ENCODE data around the gene MRLN.

Gene MRLN

DNA sequence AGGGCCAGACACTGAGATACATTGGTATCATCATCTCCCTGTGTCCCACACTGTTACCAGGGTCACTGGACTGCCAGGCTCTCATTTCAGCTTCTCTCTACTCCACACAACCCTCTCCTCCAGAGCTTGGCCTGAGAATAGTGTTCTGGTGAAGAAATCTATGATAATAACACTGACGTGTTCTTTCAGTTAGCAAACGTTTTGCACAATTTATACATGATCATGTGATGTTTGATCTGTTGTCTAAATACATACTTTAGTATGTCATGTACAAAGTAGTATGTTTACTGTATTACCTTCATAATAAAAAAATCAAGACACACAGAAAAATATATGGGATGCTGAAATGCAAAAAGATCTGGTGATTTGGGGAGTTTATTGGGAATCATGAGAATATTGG is 48.6 kb downstream of the MRLN start:
- no peaks in the 10 kb centered on the region for H3K36me3 Mint-ChIP-seq (ENCODE audit: low read depth)
- H3K4me3 Mint-ChIP-seq: no peak overlapping the region
- no peaks in the 10 kb centered on the region for H3K4me1 Mint-ChIP-seq
- peaks cover 36% of the 10 kb centered on the region for H3K27me3 Mint-ChIP-seq
- no peak for DNase-seq
- no peak overlapping the region for H3K27ac Mint-ChIP-seq
- H3K9me3 Mint-ChIP-seq: no peaks in the 10 kb centered on the region
- ATAC-seq: no peak

GRCh38 chr10:59702347-59702746 is 50.9 kb downstream of the MRLN start:
- H3K4me3 Mint-ChIP-seq: no peak overlapping the region
- no peak overlapping the region for H3K27ac Mint-ChIP-seq
- no peak for ATAC-seq
- H3K9me3 Mint-ChIP-seq: no peaks in the 10 kb centered on the region
- no peak for DNase-seq
- no peaks in the 10 kb centered on the region for H3K36me3 Mint-ChIP-seq (ENCODE audit: low read depth)
- H3K4me1 Mint-ChIP-seq: no peaks in the 10 kb centered on the region
- peaks cover 24% of the 10 kb centered on the region for H3K27me3 Mint-ChIP-seq

- Mint-ChIP-seq H3K27ac (no peak overlapping the region), H3K27me3 (peaks cover 18% of the 10 kb centered on the region), H3K4me1 (no peaks in the 10 kb centered on the region), H3K9me3 (no peaks in the 10 kb centered on the region), H3K36me3 (ENCODE audit: low read depth) (no peaks in the 10 kb centered on the region), H3K4me3 (no peak overlapping the region)
- no peak for ATAC-seq
- DNase-seq: no peak
These were observed 52.5 kb downstream of the MRLN start for GRCh38 chr10:59700709-59701108.

GRCh38 chr10:59698326-59698725 is 54.9 kb downstream of the MRLN start:
- no peak overlapping the region for H3K4me3 Mint-ChIP-seq
- H3K36me3 Mint-ChIP-seq (ENCODE audit: low read depth): no peaks in the 10 kb centered on the region
- peaks cover 3% of the 10 kb centered on the region for H3K9me3 Mint-ChIP-seq
- ATAC-seq (no peak), DNase-seq (no peak)
- H3K4me1 Mint-ChIP-seq: no peaks in the 10 kb centered on the region
- H3K27ac Mint-ChIP-seq: no peak overlapping the region
- peaks cover 14% of the 10 kb centered on the region for H3K27me3 Mint-ChIP-seq

DNA sequence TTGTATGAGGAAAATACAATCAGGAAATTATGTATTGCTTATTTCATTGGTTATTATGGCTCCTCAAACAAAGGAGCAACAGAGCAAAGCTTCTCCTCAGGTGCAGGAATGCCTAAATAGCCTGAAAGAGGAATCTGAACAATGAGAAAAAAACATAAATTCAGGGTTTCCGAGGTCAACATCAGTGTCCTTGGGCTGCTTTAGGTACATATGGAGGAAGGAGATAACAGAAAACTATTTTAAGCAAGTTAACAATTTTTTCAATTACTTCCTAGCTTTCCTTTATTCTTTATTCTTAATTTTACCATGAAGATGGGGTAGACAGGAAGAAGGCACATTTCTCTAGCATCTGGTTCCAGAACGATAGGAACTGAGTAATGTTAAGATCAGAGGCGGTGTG is 57.6 kb downstream of the MRLN start:
- Mint-ChIP-seq H3K9me3 (peaks cover 3% of the 10 kb centered on the region), H3K27ac (no peak overlapping the region)
- DNase-seq: no peak

DNA sequence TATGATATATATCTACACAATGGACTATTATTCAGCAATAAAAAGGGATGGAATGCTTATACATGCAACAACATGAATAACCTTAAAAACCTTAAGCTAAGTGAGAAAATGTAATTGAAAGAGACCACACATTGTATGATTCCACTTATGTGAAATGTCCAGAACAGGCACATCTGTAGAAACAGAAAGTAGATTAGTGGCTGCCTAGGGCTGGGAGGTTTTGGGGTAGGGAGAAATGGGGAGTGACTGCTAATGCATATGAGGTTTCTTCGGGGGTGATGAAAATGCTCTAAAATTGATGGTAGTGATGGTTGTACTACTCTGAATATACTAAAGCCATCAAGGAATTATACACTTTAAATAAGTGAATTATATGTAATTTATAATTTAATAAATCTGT is 58.3 kb downstream of the MRLN start:
- Mint-ChIP-seq H3K36me3 (ENCODE audit: low read depth) (no peaks in the 10 kb centered on the region), H3K9me3 (peaks cover 3% of the 10 kb centered on the region), H3K27ac (no peak overlapping the region), H3K27me3 (peaks cover 5% of the 10 kb centered on the region), H3K4me1 (no peaks in the 10 kb centered on the region), H3K4me3 (no peak overlapping the region)
- DNase-seq (no peak), ATAC-seq (no peak)

More for the DNA sequence above, 57.6 kb downstream of the MRLN start:
- Mint-ChIP-seq H3K4me1 (no peaks in the 10 kb centered on the region), H3K27me3 (peaks cover 7% of the 10 kb centered on the region), H3K4me3 (no peak overlapping the region), H3K36me3 (ENCODE audit: low read depth) (no peaks in the 10 kb centered on the region)
- ATAC-seq: no peak

DNA sequence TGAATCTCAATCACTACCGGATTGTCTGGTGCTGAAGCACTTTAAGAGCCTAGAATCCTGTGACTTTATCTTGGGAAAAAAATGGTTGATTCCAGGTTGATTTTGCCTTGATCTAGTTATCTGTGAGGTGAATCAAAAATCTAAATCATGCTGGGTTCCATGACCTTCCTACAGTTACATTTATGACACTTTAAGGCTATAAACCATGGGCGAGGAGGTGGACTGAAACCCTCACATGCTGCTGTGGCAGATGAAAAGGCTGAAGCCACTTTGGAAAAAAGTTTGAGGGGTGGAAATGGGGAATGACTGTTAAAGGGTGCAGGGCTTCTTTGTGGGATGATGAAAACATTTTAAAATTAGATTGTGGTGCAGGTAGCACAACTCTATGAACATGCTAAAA is 61.1 kb downstream of the MRLN start:
- H3K9me3 Mint-ChIP-seq: peaks cover 3% of the 10 kb centered on the region
- H3K4me3 Mint-ChIP-seq: no peak overlapping the region
- DNase-seq: no peak
- H3K27ac Mint-ChIP-seq: no peak overlapping the region
- peaks cover 2% of the 10 kb centered on the region for H3K27me3 Mint-ChIP-seq
- no peak for ATAC-seq
- H3K4me1 Mint-ChIP-seq: no peaks in the 10 kb centered on the region
- H3K36me3 Mint-ChIP-seq (ENCODE audit: low read depth): no peaks in the 10 kb centered on the region

GRCh38 chr10:59688921-59689351 is 64.3 kb downstream of the MRLN start:
- H3K36me3 Mint-ChIP-seq (ENCODE audit: low read depth): no peaks in the 10 kb centered on the region
- no peaks in the 10 kb centered on the region for H3K9me3 Mint-ChIP-seq
- no peaks in the 10 kb centered on the region for H3K4me1 Mint-ChIP-seq
- no peak overlapping the region for H3K27ac Mint-ChIP-seq
- H3K27me3 Mint-ChIP-seq: peaks cover 2% of the 10 kb centered on the region
- no peak overlapping the region for H3K4me3 Mint-ChIP-seq
- ATAC-seq (no peak), DNase-seq (no peak)

- Mint-ChIP-seq H3K27me3 (peaks cover 2% of the 10 kb centered on the region), H3K36me3 (ENCODE audit: low read depth) (no peaks in the 10 kb centered on the region), H3K27ac (no peak overlapping the region), H3K4me1 (no peaks in the 10 kb centered on the region), H3K4me3 (no peak overlapping the region), H3K9me3 (no peaks in the 10 kb centered on the region)
- ATAC-seq (no peak), DNase-seq (no peak)
These were observed 65.6 kb downstream of the MRLN start for GRCh38 chr10:59687657-59688056.

Measured in activated naive CD8-positive, alpha-beta T cell treated with anti-CD3 and anti-CD28 coated beads, Interleukin-2, amount 50 U/mL, for 24 hours (primary cell).